Measurements from ENCODE around the gene VWCE.

VWCE gene

GRCh38 chr11:61294717-61295595 is at the start of gene VWCE:
Gene VWCE, minus strand, starts transcription at chr11:61295316. Its CDS starts 279 bp downstream, at chr11:61295037.
- peak; percentile 62 for DNase-seq

DNA sequence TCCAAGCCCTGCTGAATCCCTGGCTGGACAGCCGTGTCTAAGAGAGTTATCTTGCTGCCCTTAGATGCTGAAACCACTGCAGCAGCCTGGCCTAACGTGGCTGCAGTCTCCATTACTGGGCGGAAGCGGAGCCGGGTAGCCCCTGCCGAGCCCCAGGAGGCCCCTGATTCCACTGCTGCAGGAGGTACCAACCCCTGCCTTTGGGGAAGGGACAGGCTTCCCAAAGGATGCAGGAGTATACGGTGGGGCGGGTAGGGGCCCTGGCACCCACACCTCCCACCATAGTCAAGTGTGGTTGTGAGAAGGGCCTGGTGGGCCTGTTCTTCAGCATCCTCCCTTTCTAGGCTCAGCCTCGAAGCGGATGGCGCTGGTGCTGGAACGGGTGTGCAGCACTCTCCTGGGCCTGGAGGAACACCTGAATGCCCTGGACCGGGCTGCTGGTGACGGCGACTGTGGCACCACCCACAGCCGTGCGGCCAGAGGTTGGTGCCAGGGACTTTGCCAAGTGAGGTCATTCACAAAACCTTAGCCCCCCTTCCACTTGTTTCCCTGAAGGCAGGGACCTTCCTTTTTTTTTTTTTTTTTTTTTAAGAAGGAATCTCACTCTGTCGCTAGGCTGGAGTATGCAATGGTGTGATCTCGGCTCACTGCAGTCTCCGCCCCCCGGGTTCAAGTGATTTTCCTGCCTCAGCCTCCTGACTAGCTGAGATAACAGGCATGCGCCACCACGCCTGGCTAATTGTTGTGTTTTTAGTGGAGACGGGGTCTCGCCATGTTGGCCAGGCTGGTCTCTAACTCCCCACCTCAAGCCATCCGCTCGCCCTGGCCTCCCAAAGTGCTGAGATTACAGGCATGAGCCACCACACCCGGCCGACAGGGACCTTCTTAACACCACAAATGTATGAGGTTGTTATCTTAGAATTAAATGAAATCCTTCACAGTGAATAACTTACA is 49.0 kb upstream of the VWCE start:
- DNase-seq = no peak

- DNase-seq = no peak
Observed at GRCh38 chr11:61342207-61342803, 47.2 kb upstream of the VWCE start.

DNA sequence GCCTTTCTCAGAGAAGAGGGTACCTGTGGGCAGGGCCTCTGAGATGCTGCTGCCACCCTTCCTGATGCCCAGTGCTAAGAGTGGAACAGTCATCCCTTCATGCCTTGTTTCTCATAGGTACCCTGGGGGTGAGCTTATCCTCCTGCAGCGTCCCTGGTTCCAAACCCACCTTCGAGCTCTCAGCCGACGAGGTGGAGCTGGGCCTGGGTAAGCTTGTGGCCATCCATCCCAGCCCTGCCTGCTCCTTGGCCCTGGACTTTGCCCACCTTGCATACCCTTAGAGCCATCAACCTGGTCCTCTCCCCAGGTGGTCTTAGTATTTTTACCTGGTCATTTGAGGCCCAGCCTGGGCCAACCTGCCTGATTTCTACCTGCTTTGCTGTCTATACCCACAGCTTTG is 46.6 kb upstream of the VWCE start:
- DNase-seq = no peak

GRCh38 chr11:61340979-61341378 is 45.9 kb upstream of the VWCE start:
- no peak for DNase-seq

DNA sequence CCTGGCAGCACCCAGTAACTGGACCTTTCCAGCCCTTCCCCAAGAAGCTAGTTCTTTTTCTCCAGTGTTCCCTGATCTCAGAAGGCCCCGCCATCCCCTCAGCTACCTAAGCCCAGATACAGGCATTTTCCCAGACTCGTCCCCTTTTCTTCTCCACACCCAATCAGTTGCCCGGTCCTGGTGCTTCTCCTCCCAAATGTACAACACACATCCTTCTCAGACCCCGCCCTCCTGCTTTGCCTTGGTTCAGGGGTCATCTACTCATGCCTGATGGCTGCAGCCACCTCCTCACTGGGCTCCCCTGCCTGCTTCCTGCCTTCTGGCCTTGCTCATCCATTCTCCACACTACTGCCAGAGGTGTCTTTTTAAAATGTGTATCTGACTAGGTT is 44.4 kb upstream of the VWCE start:
- DNase-seq = no peak

GRCh38 chr11:61338783-61339489 is 43.8 kb upstream of the VWCE start:
- DNase-seq = no peak

- no peak for DNase-seq
Observed at GRCh38 chr11:61337706-61338470, 42.8 kb upstream of the VWCE start.

DNA sequence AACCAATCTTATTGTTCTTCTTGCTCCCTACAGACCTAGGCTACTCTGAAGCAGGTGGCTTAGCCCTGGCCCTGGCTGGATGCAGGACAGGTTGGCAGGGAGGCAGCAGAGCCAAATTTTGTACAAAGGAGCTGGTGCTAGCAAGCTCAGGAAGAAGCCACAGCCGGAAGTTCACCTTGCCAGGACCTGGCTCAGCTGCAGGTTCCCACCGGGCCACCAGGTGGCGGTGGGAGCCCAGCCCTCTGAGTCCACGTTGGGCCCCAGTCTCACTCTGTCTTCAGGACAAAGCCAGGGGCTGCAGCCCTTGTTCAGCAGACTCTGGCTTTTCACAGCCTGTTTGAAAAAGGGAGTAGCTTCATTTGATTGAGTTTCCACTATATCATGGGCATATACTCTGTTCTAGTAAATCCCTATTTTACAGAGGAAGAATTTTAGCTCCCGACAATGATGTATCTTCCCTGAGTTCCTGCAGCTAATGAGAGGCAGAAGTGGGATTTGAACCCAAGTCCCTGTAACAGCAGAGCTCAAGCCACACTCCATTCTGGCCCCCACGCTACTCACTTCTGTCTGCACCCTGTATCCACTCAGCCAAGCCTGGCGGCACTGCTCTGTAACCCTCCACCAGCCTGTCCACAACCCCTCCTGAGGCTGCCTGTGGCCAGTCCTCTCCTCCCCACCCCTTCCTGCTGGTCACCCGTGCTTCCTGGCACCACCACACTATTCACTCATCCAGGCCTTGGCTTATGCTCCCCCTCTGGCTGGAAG is 41.2 kb upstream of the VWCE start:
- peak; percentile 77 for DNase-seq

DNA sequence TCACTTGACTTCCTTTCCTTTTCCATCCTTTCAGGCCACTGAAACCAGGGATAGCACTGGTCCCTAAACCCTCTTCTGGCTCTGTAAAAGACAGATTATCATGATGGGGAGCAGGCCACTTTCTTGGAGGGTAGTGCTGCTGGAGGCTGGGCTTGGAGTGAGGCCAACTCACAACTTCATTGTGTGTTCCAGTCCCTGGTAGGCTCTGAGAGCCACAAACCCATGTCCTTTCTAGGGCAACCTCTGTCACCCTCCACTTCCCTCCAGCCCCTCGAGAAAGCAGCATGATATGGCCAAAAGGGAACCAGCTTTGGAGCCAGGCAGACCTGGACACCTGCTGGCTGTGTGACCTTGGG is 40.2 kb upstream of the VWCE start:
- no peak for DNase-seq

- DNase-seq = no peak
Observed at GRCh38 chr11:61334434-61335354, 39.6 kb upstream of the VWCE start.

DNA sequence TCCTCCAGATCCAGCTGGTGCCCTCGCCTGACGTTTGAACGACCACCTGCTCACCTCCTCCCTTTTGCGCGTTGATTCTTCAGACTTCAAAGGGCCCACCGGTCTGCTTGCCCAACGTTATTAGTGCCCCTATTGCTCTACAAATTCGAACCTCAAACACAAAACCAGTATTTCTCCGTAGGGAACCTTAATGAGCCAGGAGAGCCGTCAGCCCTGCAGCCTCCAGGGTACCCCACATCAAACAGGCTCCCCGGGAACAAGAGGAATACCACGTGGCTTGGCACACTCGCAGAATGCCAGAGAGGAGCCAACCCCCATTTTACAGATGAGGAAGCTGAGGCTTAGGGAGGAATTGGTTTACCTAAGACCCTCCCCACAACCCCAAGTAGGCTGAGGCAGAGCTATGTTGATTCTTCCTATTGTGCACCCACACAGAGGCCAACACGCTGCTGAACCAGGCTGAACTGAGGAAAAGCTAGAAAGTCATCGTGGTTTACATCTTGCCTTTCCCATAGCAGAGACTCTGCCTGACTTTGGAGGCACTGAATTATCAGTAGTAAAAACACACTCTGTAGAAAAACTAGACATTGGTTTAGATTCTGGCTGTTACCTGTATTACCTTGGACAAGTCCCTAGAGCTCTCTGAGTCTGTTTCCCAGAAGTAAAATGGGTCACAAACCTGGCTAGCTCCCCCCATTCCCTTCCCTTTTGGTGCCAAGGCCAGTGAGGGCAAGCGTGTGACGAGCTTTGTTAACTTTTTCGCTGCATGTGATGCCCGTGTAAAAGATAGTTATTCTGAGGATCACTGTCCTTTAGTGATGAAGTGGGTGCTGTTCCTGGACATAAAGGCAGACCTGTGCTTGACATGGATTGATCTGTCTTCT is 38.7 kb upstream of the VWCE start:
- no peak for DNase-seq

GRCh38 chr11:61332797-61333549 is 37.9 kb upstream of the VWCE start, which contains the start of the genes DDB1 and TKFC:
Gene DDB1, minus strand, starts transcription at chr11:61333105. Its CDS starts 137 bp downstream, at chr11:61332968.
Gene TKFC, plus strand, starts transcription at chr11:61333228. Its CDS starts 1,501 bp downstream, at chr11:61334729.
- DNase-seq = peak; percentile 92

DNA sequence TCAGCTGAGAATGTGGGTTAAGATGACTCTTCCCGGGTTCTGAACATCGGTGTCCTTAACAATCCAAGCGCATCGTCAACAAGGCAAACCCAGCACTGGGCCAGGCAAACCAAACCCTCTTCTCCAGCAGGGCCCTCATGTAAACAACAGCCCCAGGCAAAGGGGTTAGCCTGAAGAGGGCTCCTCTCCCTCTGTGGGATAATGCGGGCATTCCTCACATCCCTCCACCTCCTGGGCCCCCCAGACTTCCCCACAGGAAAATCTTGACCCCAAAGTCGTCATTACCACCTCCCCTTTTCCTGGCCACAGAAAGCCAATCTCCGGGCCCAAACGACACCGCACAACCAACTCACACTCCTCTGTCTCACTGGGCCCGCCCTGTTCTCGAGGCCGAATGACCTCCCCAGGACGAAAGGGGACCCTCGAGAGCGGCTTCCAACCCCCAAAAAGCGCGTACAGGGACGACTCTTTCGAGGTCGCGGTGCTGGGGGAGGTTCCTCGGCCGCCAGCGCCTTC is 37.2 kb upstream of the VWCE start:
- no peak for DNase-seq

- DNase-seq = no peak
Observed at GRCh38 chr11:61331651-61332050, 36.5 kb upstream of the VWCE start.

DNA sequence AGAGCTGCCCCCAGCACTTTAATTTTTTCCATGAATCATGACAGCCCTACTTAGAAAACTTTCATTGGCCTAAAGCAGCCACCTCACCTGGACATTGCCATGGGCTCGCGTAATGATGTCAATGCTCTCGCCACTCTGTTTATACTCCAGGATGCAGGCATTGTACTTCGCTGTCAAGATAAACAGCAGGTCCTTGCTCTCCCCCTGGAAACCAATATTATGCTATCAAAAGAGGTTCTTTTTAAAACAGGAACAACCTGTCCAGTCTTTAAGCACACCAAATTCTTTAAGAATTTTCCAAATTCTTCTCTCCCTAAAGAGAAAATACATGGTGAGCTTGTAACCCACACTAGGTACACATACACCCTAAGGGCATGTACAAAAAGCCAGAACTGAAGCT is 34.8 kb upstream of the VWCE start:
- DNase-seq = no peak

DNA sequence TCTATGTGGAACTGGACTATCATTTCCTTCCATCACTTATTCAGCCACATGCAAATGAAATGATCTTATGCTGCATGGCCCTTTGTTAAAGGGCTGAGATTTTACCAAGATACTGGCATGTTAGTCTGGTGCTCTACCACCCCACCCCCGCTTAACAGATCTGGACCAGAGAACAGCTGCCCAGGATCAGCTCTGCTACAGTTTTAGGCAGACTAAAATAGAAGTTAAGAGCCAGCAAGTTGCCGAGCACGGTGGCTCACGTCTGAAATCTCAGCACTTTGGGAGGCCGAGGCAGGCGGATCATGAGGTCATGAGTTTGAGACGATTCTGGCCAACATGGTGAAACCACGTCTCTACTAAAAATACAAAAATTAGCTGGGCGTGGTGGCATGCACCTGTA is 33.2 kb upstream of the VWCE start:
- no peak for DNase-seq

DNA sequence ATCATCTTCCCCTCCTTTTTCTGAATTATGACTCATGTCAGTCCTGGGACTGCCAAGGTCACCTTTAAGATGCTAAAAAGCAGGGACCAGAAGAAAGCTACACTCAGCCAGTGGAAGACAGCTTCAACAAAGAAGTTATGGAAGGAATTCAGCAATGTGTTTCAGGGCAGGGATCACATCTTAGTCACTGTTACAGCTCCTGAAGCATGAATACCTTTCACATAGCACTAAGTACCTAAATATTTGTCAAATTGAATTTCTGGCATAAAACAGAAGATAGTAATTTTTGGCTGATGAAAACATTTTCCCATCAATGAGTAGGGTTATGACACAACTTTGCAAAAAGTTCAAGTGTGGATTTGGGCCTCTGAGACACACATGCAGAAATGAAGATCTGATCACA is 32.6 kb upstream of the VWCE start:
- DNase-seq = no peak
